ENCODE measurements around the gene LRRC8D. TPM values are rescaled to one million over a fixed set of nuclear protein-coding genes. Genes with fewer than 3 reads are reported as not detected.
A peak's percentile ranks its signal among the peaks of the same experiment; 100 is the strongest.

Gene LRRC8D
- total RNA-seq, 1 donor from 2014 or later = 42.1 TPM

DNA sequence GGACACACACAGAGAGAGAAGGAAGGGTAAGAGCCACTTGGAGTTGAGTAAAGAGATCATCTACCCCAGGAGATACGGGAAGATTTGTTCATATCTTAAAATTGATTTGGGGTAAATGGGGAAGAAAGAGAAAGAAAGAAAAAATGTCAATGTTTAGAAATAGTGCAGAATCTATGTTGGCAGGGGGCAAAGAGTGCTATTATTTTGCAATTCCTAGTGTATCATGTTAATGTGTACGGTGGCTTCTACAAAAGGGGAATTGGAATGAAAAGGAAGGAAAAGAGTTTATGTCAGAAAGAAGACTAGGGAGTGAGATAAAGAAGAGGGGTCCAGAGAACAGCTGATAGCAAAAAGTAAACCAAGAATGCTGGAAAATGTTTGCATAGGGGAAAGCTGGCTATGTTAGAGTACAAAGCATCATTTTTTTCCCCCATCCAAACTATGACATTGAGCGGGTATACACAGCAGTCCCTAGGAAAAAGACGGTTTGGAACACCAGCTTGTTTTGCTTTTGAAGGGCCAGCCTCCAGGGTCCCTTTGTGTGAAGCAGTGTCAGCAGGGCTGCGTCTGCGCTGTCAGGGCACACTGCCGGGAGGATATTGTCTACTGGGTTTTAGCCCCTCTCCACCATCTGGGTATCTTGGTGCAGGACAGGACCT, 10.8 kb downstream of the LRRC8D start:
- H3K36me3 Mint-ChIP-seq (ENCODE audit: insufficient read depth) = peaks cover 6% of the 10 kb centered on the region
- TF ChIP-seq, protein P1, sequence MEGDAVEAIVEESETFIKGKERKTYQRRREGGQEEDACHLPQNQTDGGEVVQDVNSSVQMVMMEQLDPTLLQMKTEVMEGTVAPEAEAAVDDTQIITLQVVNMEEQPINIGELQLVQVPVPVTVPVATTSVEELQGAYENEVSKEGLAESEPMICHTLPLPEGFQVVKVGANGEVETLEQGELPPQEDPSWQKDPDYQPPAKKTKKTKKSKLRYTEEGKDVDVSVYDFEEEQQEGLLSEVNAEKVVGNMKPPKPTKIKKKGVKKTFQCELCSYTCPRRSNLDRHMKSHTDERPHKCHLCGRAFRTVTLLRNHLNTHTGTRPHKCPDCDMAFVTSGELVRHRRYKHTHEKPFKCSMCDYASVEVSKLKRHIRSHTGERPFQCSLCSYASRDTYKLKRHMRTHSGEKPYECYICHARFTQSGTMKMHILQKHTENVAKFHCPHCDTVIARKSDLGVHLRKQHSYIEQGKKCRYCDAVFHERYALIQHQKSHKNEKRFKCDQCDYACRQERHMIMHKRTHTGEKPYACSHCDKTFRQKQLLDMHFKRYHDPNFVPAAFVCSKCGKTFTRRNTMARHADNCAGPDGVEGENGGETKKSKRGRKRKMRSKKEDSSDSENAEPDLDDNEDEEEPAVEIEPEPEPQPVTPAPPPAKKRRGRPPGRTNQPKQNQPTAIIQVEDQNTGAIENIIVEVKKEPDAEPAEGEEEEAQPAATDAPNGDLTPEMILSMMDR (IDR thresholded peaks at IDR 0.05; ENCODE audit: unreplicated experiment) = no peak
- H3K4me1 Mint-ChIP-seq (ENCODE audit: low read depth) = peaks cover 34% of the 10 kb centered on the region
- DNase-seq (ENCODE audit: low spot score, unreplicated experiment) = no peak
- no peaks in the 10 kb centered on the region for H3K27me3 Mint-ChIP-seq
- no peak overlapping the region for H3K27ac Mint-ChIP-seq
- no peak overlapping the region for H3K4me3 Mint-ChIP-seq (ENCODE audit: low read depth)
- no peaks in the 10 kb centered on the region for H3K9me3 Mint-ChIP-seq (ENCODE audit: low read depth)

DNA sequence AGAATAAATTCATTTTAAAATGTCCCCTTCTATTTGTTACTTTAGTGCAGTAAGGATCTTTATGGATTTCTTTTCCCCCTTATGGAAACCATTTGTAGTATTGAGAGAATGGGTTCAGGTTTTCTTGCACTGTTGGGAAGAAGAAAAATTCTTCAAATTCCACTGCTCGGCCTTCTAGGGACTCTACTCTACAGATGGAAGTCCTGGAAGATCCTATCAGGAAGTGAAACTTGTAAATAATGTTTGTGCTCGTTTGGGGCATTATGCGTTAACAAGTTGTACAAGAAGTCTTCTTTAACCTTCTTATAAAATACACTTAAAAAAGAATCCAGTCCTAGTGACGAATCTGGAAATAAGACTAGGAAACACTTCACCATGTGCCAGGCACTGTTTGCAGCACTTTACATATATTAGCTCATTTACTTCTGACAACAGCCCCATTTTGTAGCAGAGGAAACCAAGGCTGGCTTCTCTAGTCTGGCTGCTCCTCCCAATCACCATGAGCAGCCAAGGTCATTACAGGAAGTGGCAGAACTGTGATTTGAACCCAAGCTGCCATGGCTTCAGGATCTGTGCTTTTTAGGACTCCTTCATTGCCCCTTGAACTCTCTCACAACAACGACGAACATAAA, 11.8 kb downstream of the LRRC8D start:
- Mint-ChIP-seq H3K27ac (peak overlapping the region; percentile 39), H3K36me3 (ENCODE audit: insufficient read depth) (peaks cover under 1% of the 10 kb centered on the region), H3K9me3 (ENCODE audit: low read depth) (no peaks in the 10 kb centered on the region), H3K4me1 (ENCODE audit: low read depth) (peaks cover 42% of the 10 kb centered on the region), H3K4me3 (ENCODE audit: low read depth) (no peak overlapping the region), H3K27me3 (no peaks in the 10 kb centered on the region)
- TF ChIP-seq, protein P1 (IDR thresholded peaks at IDR 0.05; ENCODE audit: unreplicated experiment) = no peak
- no peak for DNase-seq (ENCODE audit: low spot score, unreplicated experiment)

DNA sequence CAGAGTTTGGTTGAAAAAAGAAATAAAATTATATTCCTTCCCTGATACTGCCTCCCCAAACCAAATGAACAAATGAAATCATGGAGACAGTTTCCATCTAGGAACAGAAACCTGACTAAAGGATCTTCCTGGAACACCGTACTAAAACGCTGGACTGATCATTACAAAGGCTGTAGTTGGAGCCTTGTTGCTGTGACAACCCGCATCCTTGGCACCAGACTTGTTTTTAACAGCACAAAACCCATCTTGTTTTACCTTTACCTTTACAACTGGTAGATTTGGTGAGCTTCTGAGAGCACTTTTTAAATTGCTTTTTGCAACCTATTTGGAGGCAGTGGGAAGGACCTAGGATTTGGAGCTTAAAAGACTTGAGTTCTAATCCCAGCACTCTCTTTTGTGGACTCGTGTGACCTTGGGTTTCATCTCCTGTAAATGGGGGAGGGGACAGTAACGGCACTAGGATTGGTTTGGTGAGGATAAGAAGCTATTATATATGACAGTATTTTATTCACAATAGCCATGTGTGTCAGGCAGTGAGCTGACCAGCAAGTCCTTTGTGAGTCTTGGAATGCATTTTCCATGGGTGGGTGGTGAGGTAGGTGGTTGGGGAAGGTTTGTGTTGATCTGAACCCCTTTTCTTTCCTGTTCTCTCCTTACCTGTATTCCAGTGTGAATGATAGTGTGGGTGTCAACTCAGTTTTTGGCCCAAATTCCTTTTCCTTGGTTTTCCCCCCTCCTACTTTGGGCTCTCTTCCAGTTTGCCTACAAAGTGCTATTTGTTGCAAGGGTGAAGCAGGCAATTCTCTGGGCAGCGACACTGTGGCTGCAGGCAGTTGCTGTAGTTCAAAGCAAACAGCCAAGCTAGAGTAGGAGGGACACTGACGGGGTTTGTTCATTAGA, 12.6 kb downstream of the LRRC8D start:
- TF ChIP-seq, protein P1 (IDR thresholded peaks at IDR 0.05; ENCODE audit: unreplicated experiment) = no peak
- Mint-ChIP-seq H3K4me3 (ENCODE audit: low read depth) (no peak overlapping the region), H3K9me3 (ENCODE audit: low read depth) (no peaks in the 10 kb centered on the region), H3K27me3 (no peaks in the 10 kb centered on the region), H3K36me3 (ENCODE audit: insufficient read depth) (no peaks in the 10 kb centered on the region), H3K4me1 (ENCODE audit: low read depth) (peaks cover 42% of the 10 kb centered on the region), H3K27ac (peak overlapping the region; percentile 43)
- DNase-seq (ENCODE audit: low spot score, unreplicated experiment) = no peak

DNA sequence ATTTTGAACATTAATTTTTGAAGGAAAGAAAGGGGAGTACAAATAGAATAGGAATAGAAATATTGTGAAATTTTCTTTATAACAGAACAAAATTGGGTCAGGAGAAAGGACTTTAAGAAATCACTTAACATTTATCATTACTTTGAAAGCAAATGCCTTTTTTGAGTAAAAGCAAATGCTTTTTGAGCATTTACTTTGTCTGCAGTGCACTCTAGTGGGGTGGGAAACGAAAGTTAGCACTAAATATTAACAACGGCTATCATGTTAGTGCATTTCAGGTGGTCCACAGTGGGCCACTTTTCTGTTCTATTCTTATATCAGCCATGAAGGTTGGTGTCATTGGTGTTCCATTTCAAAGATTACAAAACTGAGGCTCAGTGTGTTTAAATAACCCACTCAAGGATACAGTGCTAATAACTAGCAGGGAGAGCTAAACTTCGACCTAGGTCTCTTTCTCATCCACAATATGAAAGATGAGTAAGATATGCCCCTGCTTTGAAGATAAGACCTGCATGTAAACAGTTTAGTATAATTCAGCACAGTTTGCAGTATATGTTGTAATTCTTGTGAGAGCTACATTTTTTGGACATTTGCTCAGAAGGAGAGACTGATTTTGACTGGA, 13.4 kb downstream of the LRRC8D start:
- no peaks in the 10 kb centered on the region for H3K27me3 Mint-ChIP-seq
- no peak for DNase-seq (ENCODE audit: low spot score, unreplicated experiment)
- no peak overlapping the region for H3K27ac Mint-ChIP-seq
- no peak overlapping the region for H3K4me3 Mint-ChIP-seq (ENCODE audit: low read depth)
- TF ChIP-seq, protein P1 (IDR thresholded peaks at IDR 0.05; ENCODE audit: unreplicated experiment) = no peak
- no peaks in the 10 kb centered on the region for H3K36me3 Mint-ChIP-seq (ENCODE audit: insufficient read depth)
- H3K4me1 Mint-ChIP-seq (ENCODE audit: low read depth) = peaks cover 42% of the 10 kb centered on the region
- no peaks in the 10 kb centered on the region for H3K9me3 Mint-ChIP-seq (ENCODE audit: low read depth)

Measured in progenitor cell of endocrine pancreas (in vitro differentiated cells).